IMR-90 (cell line): ENCODE results near the gene RRP8. TPM values are rescaled to one million over a fixed set of nuclear protein-coding genes. Genes with fewer than 3 reads are reported as not detected.

Experiments
- polyA plus RNA-seq, 3 experiments: library from polyadenylated mRNA; depleted of rRNA; stranded (reverse); fragments of >200 nt; gene quantifications; 2 replicates each; pipeline ENCODE4 v1.2.3, GENCODE V29; 2012; ENCODE audit warnings: low replicate concordance in 1 of 3
- total RNA-seq: library from RNA; depleted of rRNA; stranded (reverse); fragments of >200 nt; gene quantifications from 2 replicates; pipeline ENCODE4 v1.2.3, GENCODE V29; 2012; rRNA removed

The RRP8 gene
- total and polyA plus RNA-seq, 2 of the 4 experiments (the other 2 are of a cell fraction), result 10.8 to 11.5 TPM

Other genes starting within 250 kb of the RRP8 start
- gene SMPD1, start 213.1 kb downstream of the RRP8 start, total RNA-seq, result 17.5 and 19.5 TPM in 2 replicates
- 108 and 118 TPM in 2 replicates for gene SMPD1, start 213.1 kb downstream of the RRP8 start, polyA plus RNA-seq (2012; rRNA removed)
- gene APBB1, start 184.5 kb downstream of the RRP8 start, total RNA-seq, result 39.4 and 40.3 TPM in 2 replicates
- gene APBB1, start 184.5 kb downstream of the RRP8 start, polyA plus RNA-seq (2012; rRNA removed), result 44.1 and 45.7 TPM in 2 replicates
- 0.36 and 0.56 TPM in 2 replicates for gene HPX, start 162.6 kb downstream of the RRP8 start, total RNA-seq
- 1.4 and 1.5 TPM in 2 replicates for gene HPX, start 162.6 kb downstream of the RRP8 start, polyA plus RNA-seq (2012; rRNA removed)
- gene TRIM3, start 129.7 kb downstream of the RRP8 start, total RNA-seq, result 13.8 and 14.2 TPM in 2 replicates
- gene TRIM3, start 129.7 kb downstream of the RRP8 start, polyA plus RNA-seq (2012; rRNA removed), result 22.3 and 23.7 TPM in 2 replicates
- 76.7 and 84.4 TPM in 2 replicates for gene ARFIP2, start 122.3 kb downstream of the RRP8 start, total RNA-seq
- 91.9 and 93.9 TPM in 2 replicates for gene ARFIP2, start 122.3 kb downstream of the RRP8 start, polyA plus RNA-seq (2012; rRNA removed)
- 24.7 and 27.5 TPM in 2 replicates for gene TIMM10B, start 122.1 kb downstream of the RRP8 start, total RNA-seq
- gene TIMM10B, start 122.1 kb downstream of the RRP8 start, polyA plus RNA-seq (2012; rRNA removed), result 22.8 and 27.1 TPM in 2 replicates
- gene DNHD1, start 106.3 kb downstream of the RRP8 start, total RNA-seq, result 1.4 and 1.8 TPM in 2 replicates
- 3.0 and 3.6 TPM in 2 replicates for gene DNHD1, start 106.3 kb downstream of the RRP8 start, polyA plus RNA-seq (2012; rRNA removed)
- 272 and 339 TPM in 2 replicates for gene ILK, start 158 bp upstream of the RRP8 start, total RNA-seq
- 367 and 389 TPM in 2 replicates for gene ILK, start 158 bp upstream of the RRP8 start, polyA plus RNA-seq (2012; rRNA removed)
- gene TAF10, start 8.6 kb upstream of the RRP8 start, total RNA-seq, result 18.6 and 24.4 TPM in 2 replicates
- gene TAF10, start 8.6 kb upstream of the RRP8 start, polyA plus RNA-seq (2012; rRNA removed), result 132 and 180 TPM in 2 replicates
- 16.7 and 33.5 TPM in 2 replicates for gene TPP1, start 15.8 kb upstream of the RRP8 start, total RNA-seq
- gene TPP1, start 15.8 kb upstream of the RRP8 start, polyA plus RNA-seq (2012; rRNA removed), result 66.2 and 108 TPM in 2 replicates
- 1.4 and 1.7 TPM in 2 replicates for gene DCHS1, start 52.2 kb upstream of the RRP8 start, total RNA-seq
- 3.3 and 3.8 TPM in 2 replicates for gene DCHS1, start 52.2 kb upstream of the RRP8 start, polyA plus RNA-seq (2012; rRNA removed)
- 65.8 and 70.3 TPM in 2 replicates for gene MRPL17, start 79.7 kb upstream of the RRP8 start, total RNA-seq
- 85.2 and 97.5 TPM in 2 replicates for gene MRPL17, start 79.7 kb upstream of the RRP8 start, polyA plus RNA-seq (2012; rRNA removed)
- gene OR2AG2, start 168.4 kb upstream of the RRP8 start, total RNA-seq, result 0.28 and 0.54 TPM in 2 replicates
- gene OR2AG2, start 168.4 kb upstream of the RRP8 start, polyA plus RNA-seq (2012; rRNA removed), result 0.22 and 0.29 TPM in 2 replicates
- gene OR2AG1, start 179.4 kb upstream of the RRP8 start, total RNA-seq, result not detected in 2 replicates
- not detected in 2 replicates for gene OR2AG1, start 179.4 kb upstream of the RRP8 start, polyA plus RNA-seq (2012; rRNA removed)
- gene OR6A2, start 196.1 kb upstream of the RRP8 start, total RNA-seq, result 0.56 and 0.72 TPM in 2 replicates
- gene OR6A2, start 196.1 kb upstream of the RRP8 start, polyA plus RNA-seq (2012; rRNA removed), result 0.07 TPM in 1 of 2 replicates, not detected in the other
- not detected in 2 replicates for gene OR10A5, start 242.1 kb upstream of the RRP8 start, total RNA-seq
- not detected in 2 replicates for gene OR10A5, start 242.1 kb upstream of the RRP8 start, polyA plus RNA-seq (2012; rRNA removed)